PC-9 (cell line): ENCODE results near the gene RIMBP2. TPM values are rescaled to one million over a fixed set of nuclear protein-coding genes. Genes with fewer than 3 reads are reported as not detected.

Source experiments
- BruUV-seq: library from RNA; stranded (reverse); fragments of 400-500 nt; replicated peaks from 2 replicates; lab custom pipeline; 2021; lab: Mats Ljungman, UMichigan
- CTCF ChIA-PET: fragments of 300-600 bp; sonication (Branson Sonifier 250); formaldehyde crosslinking; loops from one replicate; lab custom pipeline; 2022; ENCODE audit warnings: antibody characterized with exemption; lab: Charles Lee
- POLR2A ChIA-PET: fragments of 300-600 bp; sonication (Branson Sonifier 250); formaldehyde crosslinking; loops from one replicate; lab custom pipeline; 2022; ENCODE audit warnings: antibody characterized with exemption; ENCODE audit not compliant: unreplicated experiment; lab: Charles Lee
- DNase-seq, 2 experiments: peaks; one replicate each; pipeline versions ENCODE4 v3.0.0 to v3.0.0-alpha.2; 2015 to 2022; ENCODE audit warnings: mixed read lengths in 1 of 2
- H2AFZ ChIP-seq: fragments of 200-600 bp; sonication (generic); 2 replicates; pipeline ENCODE4 v1.8.1; 2017; ENCODE audit warnings: antibody characterized with exemption
- H3F3A ChIP-seq: fragments of 200-600 bp; sonication (generic); 2 replicates; pipeline ENCODE4 v1.8.1; 2017; ENCODE audit warnings: antibody characterized with exemption, mild to moderate bottlenecking, low read depth; ENCODE audit not compliant: insufficient read depth
- H3K27ac ChIP-seq: fragments of 200-600 bp; sonication (generic); 2 replicates; pipeline ENCODE4 v1.6.1; 2016; ENCODE audit warnings: mixed run types
- H3K27me3 ChIP-seq: fragments of 200-600 bp; sonication (generic); 2 replicates; pipeline ENCODE4 v1.6.1; 2016; ENCODE audit warnings: low read depth, mixed run types; ENCODE audit not compliant: insufficient read depth
- H3K36me3 ChIP-seq: fragments of 200-600 bp; sonication (generic); 2 replicates; pipeline ENCODE4 v1.6.1; 2016; ENCODE audit warnings: low read depth, mixed run types
- H3K4me1 ChIP-seq: fragments of 200-600 bp; sonication (generic); replicated peaks from 2 replicates; pipeline ENCODE4 v1.6.1; 2016; ENCODE audit warnings: mixed run types; ENCODE audit not compliant: insufficient read depth
- H3K4me2 ChIP-seq: fragments of 200-600 bp; sonication (generic); 2 replicates; pipeline ENCODE4 v1.6.1; 2017; ENCODE audit warnings: mixed run types
- H3K4me3 ChIP-seq: fragments of 200-600 bp; sonication (generic); 2 replicates; pipeline ENCODE4 v1.6.1; 2016; ENCODE audit warnings: mixed run types
- H3K79me2 ChIP-seq: fragments of 200-600 bp; sonication (generic); 2 replicates; pipeline ENCODE4 v1.6.1; 2017; ENCODE audit warnings: low read depth, mixed run types
- H3K9me2 ChIP-seq: fragments of 200-600 bp; sonication (generic); 2 replicates; pipeline ENCODE4 v1.8.1; 2017; ENCODE audit warnings: mild to moderate bottlenecking; ENCODE audit not compliant: insufficient read depth
- H3K9me3 ChIP-seq: fragments of 200-600 bp; sonication (generic); 2 replicates; pipeline ENCODE4 v1.8.1; 2016; ENCODE audit warnings: low read depth; ENCODE audit not compliant: insufficient read depth
- H4K20me1 ChIP-seq: fragments of 200-600 bp; sonication (generic); 2 replicates; pipeline ENCODE4 v1.8.1; 2017; ENCODE audit not compliant: insufficient read depth
- CTCF ChIP-seq: fragments of 200-600 bp; sonication (generic); conservative IDR thresholded peaks from 2 replicates; pipeline ENCODE4 v1.6.1; 2017; ENCODE audit warnings: mixed run types, antibody characterized with exemption, mild to moderate bottlenecking, moderate library complexity
- EZH2 ChIP-seq: fragments of 200-600 bp; sonication (generic); IDR thresholded peaks from 2 replicates; pipeline ENCODE4 v1.8.0; 2017; ENCODE audit warnings: antibody characterized with exemption, low read depth
- intact Hi-C: fragments of 100-400 bp; cut with micrococcal nuclease; formaldehyde crosslinking; loops from one replicate; pipeline ENCODE4 v1.10.0; 2022; ENCODE audit not compliant: unreplicated experiment
- total RNA-seq: library from RNA; stranded (reverse); gene quantifications from 2 replicates; pipeline ENCODE4 v1.2.3, GENCODE V29; 2021

The RIMBP2 gene
- total RNA-seq, 1 experiment from 2014 or later, result not detected

DNA sequence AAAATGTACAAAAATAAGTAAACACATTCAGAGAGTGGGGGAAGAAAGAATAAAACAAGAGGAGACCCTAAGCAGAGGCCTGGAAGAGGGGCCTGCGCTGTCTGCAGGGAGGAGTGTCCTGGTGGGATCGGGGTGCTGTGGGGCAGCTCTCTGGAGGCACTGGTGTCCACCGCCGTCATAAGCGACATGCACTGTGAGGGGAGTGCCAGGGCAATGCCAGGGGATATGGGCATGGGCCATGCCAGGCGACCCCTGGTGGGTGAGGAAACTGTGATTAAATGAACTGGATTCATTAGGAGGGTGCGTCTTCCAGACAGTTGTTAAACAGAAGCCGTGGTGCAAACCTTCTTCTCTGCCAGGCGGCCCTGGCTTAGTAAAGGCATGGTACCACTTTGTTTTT is 261.8 kb downstream of the RIMBP2 start:
- POLR2A ChIA-PET, result no interaction called here
- intact Hi-C loops, result no loop called here
- no peaks in the 10 kb centered on the region for H3K9me3 ChIP-seq
- no peak overlapping the region for H3K4me3 ChIP-seq
- no peaks in the 10 kb centered on the region for H3K4me1 ChIP-seq
- H3F3A ChIP-seq, result no peaks in the 10 kb centered on the region
- H3K27me3 ChIP-seq, result peaks cover 74% of the 10 kb centered on the region
- no TSS peak for BruUV-seq
- H3K36me3 ChIP-seq, result no peaks in the 10 kb centered on the region
- H3K4me2 ChIP-seq, result no peak overlapping the region
- no peak overlapping the region for H2AFZ ChIP-seq
- H3K27ac ChIP-seq, result no peak overlapping the region
- no peaks in the 10 kb centered on the region for H3K9me2 ChIP-seq
- H3K79me2 ChIP-seq, result no peaks in the 10 kb centered on the region
- CTCF ChIA-PET, result no interaction called here
- DNase-seq, result no peak
- TF ChIP-seq CTCF, result no peak
- TF ChIP-seq EZH2, result no peak
- no peaks in the 10 kb centered on the region for H4K20me1 ChIP-seq

DNA sequence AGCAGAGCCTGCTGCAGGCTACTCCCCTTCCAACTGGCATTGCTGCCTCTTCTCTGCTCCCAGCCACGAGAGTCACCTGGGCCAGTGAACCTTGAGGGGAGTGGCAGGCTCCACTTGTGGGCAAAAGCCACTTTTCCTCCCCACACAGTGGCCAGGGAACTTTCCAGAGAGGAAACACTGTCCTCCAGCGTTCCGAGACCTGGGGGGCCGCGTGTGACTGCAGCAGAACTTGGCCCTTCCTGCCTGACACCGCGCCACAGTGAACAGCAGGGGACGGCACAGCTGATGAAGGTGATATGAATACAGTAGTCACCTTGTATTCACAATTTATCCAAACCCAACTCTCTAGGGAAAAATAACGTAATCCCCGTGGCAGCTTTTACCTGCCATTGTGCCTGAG is 263.6 kb downstream of the RIMBP2 start:
- H3F3A ChIP-seq, result no peaks in the 10 kb centered on the region
- no peak for DNase-seq
- TF ChIP-seq EZH2 (no peak), CTCF (no peak)
- no peaks in the 10 kb centered on the region for H3K9me2 ChIP-seq
- peaks cover 76% of the 10 kb centered on the region for H3K27me3 ChIP-seq
- H3K4me3 ChIP-seq, result no peak overlapping the region
- ChIA-PET CTCF (no interaction called here), POLR2A (no interaction called here)
- no peaks in the 10 kb centered on the region for H3K79me2 ChIP-seq
- H4K20me1 ChIP-seq, result no peaks in the 10 kb centered on the region
- no peaks in the 10 kb centered on the region for H3K36me3 ChIP-seq
- no peak overlapping the region for H2AFZ ChIP-seq
- H3K4me2 ChIP-seq, result no peak overlapping the region
- H3K4me1 ChIP-seq, result no peaks in the 10 kb centered on the region
- intact Hi-C loops, result no loop called here
- no peak overlapping the region for H3K27ac ChIP-seq
- BruUV-seq, result no TSS peak
- no peaks in the 10 kb centered on the region for H3K9me3 ChIP-seq

GRCh38 chr12:130451001-130451930 is 264.8 kb downstream of the RIMBP2 start:
- Histone ChIP-seq H3F3A (no peaks in the 10 kb centered on the region), H4K20me1 (no peaks in the 10 kb centered on the region), H3K9me3 (no peaks in the 10 kb centered on the region), H2AFZ (no peak overlapping the region), H3K27ac (no peak overlapping the region), H3K36me3 (no peaks in the 10 kb centered on the region), H3K27me3 (peaks cover 76% of the 10 kb centered on the region), H3K79me2 (no peaks in the 10 kb centered on the region), H3K9me2 (no peaks in the 10 kb centered on the region), H3K4me3 (no peak overlapping the region), H3K4me2 (no peak overlapping the region), H3K4me1 (no peaks in the 10 kb centered on the region)
- POLR2A ChIA-PET, result no interaction called here
- intact Hi-C loops, result no loop called here
- TF ChIP-seq CTCF (no peak), EZH2 (no peak)
- DNase-seq, result no peak
- no TSS peak for BruUV-seq
- CTCF ChIA-PET, result no interaction called here
